Measurements from ENCODE around the gene PKHD1.

Gene PKHD1

DNA sequence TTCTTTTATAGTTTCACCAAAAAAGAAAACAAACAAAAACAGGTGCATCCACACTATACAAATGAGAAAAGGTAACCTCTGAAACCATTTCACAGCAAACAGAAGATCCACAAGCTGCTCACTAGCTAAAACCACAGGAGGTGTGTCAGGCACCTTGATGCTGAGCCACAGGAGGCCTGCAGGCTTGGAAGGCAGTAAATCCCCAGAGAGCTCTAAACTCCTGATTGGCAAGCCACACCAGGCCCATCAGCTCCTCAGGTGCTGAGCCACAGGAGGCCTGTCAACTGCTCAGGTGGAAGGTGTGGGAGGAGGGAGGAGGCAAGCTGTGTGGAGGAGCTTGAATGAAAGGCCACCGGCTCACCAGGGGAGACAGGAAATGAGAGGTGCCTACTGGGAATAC is 273.0 kb downstream of the PKHD1 start:
- TF ChIP-seq, protein P1, sequence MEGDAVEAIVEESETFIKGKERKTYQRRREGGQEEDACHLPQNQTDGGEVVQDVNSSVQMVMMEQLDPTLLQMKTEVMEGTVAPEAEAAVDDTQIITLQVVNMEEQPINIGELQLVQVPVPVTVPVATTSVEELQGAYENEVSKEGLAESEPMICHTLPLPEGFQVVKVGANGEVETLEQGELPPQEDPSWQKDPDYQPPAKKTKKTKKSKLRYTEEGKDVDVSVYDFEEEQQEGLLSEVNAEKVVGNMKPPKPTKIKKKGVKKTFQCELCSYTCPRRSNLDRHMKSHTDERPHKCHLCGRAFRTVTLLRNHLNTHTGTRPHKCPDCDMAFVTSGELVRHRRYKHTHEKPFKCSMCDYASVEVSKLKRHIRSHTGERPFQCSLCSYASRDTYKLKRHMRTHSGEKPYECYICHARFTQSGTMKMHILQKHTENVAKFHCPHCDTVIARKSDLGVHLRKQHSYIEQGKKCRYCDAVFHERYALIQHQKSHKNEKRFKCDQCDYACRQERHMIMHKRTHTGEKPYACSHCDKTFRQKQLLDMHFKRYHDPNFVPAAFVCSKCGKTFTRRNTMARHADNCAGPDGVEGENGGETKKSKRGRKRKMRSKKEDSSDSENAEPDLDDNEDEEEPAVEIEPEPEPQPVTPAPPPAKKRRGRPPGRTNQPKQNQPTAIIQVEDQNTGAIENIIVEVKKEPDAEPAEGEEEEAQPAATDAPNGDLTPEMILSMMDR (IDR thresholded peaks at IDR 0.05; ENCODE audit: low read depth, low read length, missing control alignments), result no peak
- no peak overlapping the region for H3K4me3 ChIP-seq (replicated peaks; ENCODE audit: low read depth, low read length)
- no peak for DNase-seq (ENCODE audit: extremely low read depth, low read depth)

DNA sequence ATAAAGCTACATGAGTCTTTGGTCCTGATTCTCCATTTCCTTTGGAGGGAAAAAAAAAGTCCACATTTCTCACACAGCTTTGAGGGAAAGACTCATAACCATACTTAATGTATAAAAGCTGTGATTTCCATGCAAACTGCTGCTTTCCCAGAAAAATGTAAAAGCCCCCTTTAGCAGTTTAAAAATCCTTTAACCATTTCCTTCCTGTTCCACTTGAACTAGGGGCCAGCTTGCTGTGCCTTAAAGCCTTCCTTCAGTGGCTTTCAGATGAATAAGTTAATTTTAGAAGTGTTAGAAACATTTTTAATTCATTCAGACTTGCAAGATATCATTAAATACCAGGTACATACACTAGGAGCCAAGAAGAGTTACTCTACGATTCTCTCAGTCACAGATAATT is 273.5 kb downstream of the PKHD1 start:
- DNase-seq (ENCODE audit: extremely low read depth, low read depth), result no peak
- H3K4me3 ChIP-seq (replicated peaks; ENCODE audit: low read depth, low read length), result no peak overlapping the region
- TF ChIP-seq, protein P1 (IDR thresholded peaks at IDR 0.05; ENCODE audit: low read depth, low read length, missing control alignments), result no peak

DNA sequence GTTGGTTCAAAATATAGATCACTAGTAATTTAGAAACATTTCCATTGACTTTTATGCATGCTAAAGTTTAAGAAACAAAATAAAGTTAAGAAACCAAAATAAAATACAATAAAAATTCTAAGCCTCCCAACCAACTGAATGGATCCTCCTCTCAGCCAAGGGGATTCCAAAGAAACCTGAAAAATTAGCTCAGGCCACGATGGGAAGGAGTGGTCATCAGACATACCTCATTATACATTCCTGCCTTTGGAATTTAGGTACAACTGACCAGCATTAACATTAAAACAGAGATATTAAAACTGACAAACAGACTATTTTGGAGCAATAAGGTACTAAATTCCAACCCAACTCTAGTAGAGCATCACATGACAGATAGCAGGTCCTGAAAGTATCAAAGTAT is 275.2 kb downstream of the PKHD1 start:
- no peak for DNase-seq (ENCODE audit: extremely low read depth, low read depth)
- TF ChIP-seq, protein P1 (IDR thresholded peaks at IDR 0.05; ENCODE audit: low read depth, low read length, missing control alignments), result no peak
- no peak overlapping the region for H3K4me3 ChIP-seq (replicated peaks; ENCODE audit: low read depth, low read length)

DNA sequence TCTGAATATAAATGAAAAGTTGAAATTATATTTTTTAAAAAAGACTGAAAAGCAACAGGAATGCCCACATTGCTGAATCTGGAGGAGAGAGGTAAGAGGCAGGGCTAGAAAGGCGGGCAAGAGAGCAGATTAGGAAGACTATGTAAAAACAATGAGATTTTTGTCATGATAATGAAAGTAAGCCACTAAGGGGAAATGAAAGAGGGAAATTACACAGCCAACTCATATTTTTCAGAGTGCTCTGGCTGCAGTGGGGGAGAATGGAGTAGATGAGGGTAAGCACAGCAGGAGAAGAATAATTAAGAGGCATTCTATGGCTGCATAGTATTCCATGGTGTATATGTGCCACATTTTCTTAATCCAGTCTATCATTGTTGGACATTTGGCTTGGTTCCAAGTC is 281.9 kb downstream of the PKHD1 start:
- H3K4me3 ChIP-seq (replicated peaks; ENCODE audit: low read depth, low read length), result no peak overlapping the region
- DNase-seq (ENCODE audit: extremely low read depth, low read depth), result no peak
- TF ChIP-seq, protein P1 (IDR thresholded peaks at IDR 0.05; ENCODE audit: low read depth, low read length, missing control alignments), result no peak

DNA sequence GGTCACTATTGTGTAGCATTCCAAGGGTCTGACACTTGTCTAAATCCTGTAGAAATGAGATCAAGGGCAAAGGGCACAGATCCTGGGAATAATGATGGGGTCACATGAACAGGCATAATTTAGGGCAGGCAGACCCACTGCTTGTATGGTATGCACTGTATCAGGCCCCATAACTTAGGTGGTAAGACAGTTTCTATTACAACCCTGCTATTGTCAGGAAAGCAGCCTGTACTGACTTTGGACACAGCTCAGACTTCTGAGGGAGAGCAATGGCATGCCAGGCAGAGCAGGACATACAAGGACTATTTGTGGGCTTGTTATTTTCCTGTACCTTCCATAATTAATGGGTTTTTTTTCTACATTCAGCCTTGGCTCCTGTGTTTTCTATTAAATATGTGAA is 286.8 kb downstream of the PKHD1 start:
- TF ChIP-seq, protein P1 (IDR thresholded peaks at IDR 0.05; ENCODE audit: low read depth, low read length, missing control alignments), result no peak
- no peak overlapping the region for H3K4me3 ChIP-seq (replicated peaks; ENCODE audit: low read depth, low read length)
- no peak for DNase-seq (ENCODE audit: extremely low read depth, low read depth)

DNA sequence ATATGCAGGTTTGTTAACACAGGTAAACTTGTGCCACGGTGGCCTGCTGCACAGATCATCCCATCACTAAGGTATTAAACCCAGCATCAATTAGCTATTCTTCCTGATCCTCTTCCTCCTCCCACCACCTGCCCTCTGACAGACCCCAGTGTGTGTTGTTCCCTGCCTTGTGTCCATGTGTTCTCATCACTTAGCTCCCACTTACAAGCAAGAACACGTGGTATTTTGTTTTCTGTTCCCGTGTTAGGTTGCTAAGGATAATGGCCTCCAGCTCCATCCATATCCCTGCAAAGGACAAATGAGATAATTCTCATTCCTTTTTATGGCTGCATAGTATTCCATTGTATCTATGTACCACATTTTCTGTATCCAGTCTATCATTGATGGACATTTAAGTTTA is 294.0 kb downstream of the PKHD1 start:
- TF ChIP-seq, protein P1 (IDR thresholded peaks at IDR 0.05; ENCODE audit: low read depth, low read length, missing control alignments), result no peak
- H3K4me3 ChIP-seq (replicated peaks; ENCODE audit: low read depth, low read length), result no peak overlapping the region
- no peak for DNase-seq (ENCODE audit: extremely low read depth, low read depth)

DNA sequence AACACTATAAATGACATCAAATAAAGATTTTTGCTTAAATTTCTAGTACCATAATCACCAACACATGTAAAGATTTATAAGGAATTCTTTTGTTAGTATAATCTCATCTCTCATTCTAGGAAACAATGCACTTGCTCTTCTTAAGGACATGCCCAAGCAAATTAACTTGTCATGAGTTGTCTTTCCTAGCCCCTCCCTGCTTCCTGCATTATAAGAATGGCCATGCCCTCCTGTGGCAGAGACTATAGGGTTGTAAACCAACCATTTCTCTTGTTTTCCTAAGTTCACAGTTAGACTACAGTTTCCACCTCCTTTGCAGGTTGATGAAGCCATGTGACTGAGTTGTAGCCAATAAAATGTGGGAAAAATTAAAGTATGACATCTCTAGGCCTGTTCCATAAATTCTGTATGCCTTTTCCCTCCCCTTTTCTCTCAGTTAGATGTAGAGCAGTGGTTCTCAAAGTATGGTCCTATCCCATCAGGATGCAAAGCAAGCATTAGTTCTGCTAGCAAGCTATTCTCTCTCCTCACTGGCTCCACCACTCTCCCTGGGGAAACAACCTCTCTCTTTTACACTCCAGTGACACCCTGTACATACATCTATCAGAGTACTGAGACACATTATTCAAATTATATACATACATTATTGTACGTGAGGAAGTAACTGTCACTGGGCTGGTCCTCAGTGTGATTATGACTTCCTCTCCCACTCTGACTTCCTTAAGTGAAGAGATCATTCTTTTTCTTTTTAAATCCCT is 295.0 kb downstream of the PKHD1 start:
- TF ChIP-seq, protein P1 (IDR thresholded peaks at IDR 0.05; ENCODE audit: low read depth, low read length, missing control alignments), result no peak
- no peak for DNase-seq (ENCODE audit: extremely low read depth, low read depth)
- no peak overlapping the region for H3K4me3 ChIP-seq (replicated peaks; ENCODE audit: low read depth, low read length)

Measured in HFF-Myc (cell line).